ENCODE results near the gene KRTAP9-2.
"Not testable (repeated sequence)": the region's sequence is repeated elsewhere in the genome, so short reads cannot be mapped to it uniquely, and the experiment has no call there.

KRTAP9-2 gene

DNA sequence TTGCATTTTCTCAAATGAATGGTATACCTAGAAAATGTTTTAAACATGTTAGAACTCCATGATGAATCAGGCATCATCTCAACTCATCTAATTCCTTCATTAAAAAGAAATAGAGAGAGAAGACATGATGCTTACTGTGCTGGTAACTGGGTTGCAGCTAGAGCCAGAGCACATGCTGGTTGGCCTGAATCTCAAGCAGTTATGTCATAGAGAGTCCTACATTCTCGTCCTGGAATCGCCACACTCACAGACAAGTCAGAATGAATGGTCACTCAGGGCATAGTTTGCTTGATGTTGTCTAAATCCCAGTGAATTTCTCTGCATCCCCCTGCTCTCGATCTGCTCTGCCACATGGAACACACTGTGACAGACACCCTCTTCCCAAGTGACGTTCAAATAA, 10.7 kb downstream of the KRTAP9-2 start:
- not testable (repeated sequence) for DNase-seq

DNA sequence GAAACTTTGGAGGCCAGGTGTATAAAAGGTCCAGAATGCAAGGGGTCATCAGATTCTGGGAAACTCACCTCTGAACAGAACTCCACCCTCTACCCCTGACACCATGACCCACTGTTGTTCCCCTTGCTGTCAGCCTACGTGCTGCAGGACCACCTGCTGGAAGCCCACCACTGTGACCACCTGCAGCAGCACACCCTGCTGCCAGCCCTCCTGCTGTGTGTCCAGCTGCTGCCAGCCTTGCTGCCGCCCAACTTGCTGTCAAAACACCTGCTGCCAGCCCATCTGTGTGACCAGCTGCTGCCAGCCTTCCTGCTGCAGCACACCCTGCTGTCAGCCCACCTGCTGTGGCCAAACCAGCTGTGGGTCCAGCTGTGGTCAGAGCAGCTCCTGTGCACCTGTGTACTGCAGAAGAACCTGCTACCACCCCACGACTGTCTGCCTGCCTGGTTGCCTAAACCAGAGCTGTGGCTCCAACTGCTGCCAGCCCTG, 11.5 kb downstream of the KRTAP9-2 start, which contains the start of gene KRTAP9-8:
TSS of gene KRTAP9-8 (plus strand) at position 51 of the 489 bp plus-strand sequence. CDS start at position 104, 53 bp downstream.
- DNase-seq, result not testable (repeated sequence)

DNA sequence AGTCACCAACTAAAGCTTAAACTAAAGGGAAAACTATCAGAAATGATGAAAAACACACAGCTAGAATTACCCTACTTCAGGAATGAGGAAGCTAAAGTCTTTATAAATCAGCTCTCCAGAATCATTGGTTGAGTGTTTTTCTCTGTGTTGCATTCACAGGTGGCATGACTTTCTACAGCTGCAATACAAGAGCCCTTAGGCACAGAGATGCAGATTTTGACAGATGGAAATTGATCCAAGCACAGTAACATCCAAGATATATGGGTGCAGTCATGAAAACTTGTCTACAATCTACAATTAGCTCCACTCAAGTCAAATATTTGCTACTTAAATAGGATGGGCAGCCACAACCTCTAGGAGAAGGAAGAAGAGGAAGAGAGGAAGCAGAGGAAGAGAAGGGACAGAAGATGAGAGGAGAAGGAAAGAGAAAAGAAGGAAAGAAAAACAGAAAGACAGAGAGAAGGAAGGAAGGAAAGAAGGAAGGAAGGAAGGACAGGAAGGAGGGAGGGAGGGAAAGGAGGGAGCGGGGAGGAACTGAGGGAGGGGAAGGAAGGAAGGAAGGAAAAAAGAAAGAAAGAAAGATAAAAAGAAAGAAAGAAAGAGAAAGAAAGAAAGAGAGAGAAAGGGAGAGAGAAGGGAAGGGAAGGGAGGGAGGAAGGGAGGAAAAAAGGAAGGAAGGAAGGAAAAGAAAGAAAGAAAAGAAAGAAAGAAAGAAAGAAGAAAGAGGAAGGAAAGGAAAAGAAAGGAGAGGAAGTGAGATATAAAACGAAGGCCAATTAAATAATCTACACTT, 20.7 kb downstream of the KRTAP9-2 start:
- DNase-seq, result not testable (repeated sequence)

DNA sequence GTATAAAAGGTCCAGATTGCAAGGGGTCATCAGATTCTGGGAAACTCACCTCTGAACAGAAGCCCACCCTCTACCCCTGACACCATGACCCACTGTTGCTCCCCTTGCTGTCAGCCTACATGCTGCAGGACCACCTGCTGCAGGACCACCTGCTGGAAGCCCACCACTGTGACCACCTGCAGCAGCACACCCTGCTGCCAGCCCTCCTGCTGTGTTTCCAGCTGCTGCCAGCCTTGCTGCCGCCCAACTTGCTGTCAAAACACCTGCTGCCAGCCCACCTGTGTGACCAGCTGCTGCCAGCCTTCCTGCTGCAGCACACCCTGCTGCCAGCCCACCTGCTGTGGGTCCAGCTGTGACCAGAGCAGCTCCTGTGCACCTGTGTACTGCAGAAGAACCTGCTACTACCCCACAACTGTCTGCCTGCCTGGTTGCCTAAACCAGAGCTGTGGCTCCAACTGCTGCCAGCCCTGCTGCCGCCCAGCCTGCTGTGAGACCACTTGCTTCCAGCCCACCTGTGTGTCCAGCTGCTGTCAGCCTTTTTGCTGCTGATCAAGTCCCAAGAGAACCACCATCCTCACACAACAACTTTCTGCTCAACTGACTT, 23.3 kb downstream of the KRTAP9-2 start, which contains the start of gene KRTAP9-4:
TSS of gene KRTAP9-4 (plus strand) at position 51 of the 604 bp plus-strand sequence. CDS start at position 85, 34 bp downstream.
- not testable (repeated sequence) for DNase-seq

DNA sequence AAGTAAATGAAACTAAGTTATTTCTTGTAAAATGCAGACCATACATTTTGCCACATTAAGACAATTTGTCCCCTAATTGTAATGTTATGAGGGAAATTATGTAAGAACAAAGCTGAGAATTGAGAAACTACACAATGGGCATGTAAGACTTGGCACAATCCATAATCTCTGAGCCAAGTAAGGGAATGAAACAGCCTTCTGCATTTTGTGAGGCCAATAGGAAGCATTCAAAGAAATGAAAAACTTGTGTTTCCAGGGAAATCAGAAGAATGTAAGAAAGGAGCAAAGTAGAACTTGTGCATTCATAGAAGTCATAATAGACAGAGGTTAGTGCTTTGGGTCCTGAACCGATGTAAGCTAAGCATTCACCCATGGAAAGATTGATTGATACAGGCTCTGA, 24.8 kb downstream of the KRTAP9-2 start:
- DNase-seq, result no peak

DNA sequence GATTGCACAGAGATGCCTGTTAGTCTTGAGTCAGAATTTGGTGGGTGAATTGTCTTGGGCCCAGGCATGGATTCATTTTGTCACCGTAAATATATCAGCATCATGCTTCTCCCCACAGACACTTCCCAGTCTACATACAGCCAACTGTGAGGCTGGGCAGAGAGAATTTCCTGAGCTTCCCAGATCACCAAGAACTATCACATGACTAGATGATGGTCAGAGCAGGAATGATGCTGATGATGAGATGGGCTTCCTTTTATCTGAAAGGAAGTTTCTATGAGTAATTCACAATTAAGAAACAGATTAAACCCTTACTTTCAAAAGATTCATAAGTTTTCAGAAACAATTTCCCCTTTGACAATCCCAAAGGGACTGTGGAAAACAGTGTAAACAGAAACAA, 28.4 kb downstream of the KRTAP9-2 start:
- no peak for DNase-seq

DNA sequence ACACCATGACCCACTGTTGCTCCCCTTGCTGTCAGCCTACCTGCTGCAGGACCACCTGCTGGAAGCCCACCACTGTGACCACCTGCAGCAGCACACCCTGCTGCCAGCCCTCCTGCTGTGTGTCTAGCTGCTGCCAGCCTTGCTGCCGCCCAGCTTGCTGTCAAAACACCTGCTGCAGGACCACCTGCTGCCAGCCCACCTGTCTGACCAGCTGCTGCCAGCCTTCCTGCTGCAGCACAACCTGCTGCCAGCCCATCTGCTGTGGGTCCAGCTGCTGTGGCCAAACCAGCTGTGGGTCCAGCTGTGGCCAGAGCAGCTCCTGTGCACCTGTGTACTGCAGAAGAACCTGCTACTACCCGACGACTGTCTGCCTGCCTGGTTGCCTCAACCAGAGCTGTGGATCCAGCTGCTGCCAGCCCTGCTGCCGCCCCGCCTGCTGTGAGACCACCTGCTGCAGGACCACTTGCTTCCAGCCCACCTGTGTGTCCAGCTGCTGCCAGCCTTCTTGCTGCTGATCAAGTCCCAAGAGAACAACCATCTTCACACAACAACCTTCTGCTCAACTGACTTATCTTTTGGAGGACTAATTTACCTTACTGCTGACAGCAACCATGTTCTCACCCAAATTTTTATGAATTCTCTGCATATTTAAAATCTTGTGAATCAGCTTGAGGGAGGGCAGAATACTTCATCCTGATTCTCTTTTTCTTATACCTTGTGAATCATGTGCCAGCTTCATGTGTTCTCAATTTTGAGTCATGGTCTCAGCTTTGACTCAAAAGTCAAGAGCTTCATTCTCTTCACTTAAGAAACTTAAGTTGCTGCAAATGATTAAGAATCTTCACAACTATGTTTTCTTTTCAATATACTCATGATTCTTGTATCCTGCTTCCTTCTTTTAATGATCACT, 29.2 kb downstream of the KRTAP9-2 start, which contains the start of gene KRTAP9-9:
TSS of gene KRTAP9-9 (plus strand) at position 4 of the 910 bp plus-strand sequence.
- not testable (repeated sequence) for DNase-seq

DNA sequence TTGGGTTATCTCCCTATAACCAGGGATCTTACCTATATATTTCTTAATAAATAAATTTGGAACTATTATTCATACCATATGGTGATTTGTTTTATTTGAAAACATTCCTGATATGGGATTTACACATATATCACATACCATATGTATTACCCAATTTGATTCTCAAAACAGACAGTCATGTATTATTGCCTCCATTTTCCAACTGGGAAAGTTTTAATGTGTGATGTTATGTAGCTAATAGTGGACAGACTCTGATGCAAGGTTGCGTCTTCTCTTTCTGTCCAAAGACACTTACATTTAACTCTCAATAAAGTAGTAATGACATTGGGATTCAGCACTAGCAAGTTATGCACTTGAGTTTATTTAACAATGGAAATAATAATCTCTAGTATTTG, 29.8 kb downstream of the KRTAP9-2 start:
- DNase-seq, result no peak

DNA sequence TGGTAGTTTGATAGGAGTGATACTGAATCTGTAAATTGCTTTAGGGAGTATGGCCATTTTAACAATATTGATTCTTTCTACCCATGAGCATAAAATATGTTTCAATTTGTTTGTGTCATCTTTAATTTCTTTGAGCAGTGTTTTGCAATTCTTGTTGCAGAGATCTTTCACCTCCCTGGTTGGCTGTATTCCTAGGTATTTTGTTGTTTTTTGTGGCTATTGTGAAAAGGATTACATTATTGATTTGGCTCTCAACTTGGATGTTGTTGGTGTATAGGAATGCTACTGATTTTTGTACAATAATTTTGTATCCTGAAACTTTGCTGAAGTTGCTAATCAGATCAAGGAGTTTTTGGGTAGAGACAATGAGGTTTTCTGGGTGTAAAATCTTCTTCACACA, 32.0 kb downstream of the KRTAP9-2 start:
- no peak for DNase-seq

DNA sequence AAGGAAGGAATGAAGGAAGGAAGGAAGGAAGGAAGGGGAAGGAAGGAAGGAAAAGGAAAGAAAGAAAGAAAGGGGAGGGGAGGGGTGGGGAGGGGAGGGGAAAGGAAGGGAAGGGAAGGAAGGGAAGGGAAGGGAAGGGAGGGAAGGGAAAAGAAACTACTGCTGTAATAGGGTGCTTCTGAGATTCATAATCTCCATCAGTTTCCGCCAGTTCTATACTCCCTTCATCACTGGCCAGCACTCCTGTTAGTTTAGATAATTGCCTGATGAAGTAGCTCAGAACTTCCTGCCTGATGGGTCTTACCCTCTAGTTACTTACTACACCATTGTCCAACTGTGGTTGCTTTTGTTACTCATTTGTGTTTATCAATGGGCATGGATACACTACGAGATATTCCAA, 36.8 kb downstream of the KRTAP9-2 start:
- no peak for DNase-seq

DNA sequence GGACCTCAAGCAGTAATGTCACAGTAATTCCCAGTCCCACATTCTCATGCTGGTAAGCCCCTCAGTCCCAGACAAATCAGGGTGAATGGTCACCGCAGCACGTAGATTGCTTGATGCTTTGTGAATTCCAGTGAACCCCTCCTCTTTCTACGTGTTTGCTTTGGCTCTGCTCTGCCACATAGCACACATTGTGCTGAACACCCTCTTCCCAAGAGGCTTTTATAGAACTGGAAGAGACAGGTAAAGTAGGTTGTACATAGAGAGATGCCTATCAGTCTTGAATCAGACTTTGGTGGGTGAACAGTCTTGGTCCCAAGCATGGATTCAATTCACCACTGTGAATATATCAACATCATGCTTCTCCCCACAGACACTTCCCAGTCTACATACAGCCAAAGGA, 38.2 kb downstream of the KRTAP9-2 start:
- DNase-seq, result no peak

DNA sequence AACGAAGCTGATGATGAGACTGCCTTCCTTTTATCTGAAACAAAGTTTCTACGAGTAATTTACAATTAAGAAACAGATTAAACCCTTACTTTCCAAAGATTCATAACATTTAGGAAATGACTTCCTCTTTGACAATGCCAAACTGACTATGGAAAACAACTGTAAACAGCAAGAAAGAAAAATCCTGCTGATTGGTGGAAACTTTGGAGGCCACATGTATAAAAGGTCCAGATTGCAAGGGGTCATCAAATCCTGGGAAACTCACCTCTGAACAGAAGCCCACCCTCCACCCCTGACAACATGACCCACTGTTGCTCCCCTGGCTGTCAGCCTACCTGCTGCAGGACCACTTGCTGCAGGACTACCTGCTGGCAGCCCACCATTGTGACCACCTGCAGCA, 38.6 kb downstream of the KRTAP9-2 start, which contains the start of gene KRTAP9-6:
TSS of gene KRTAP9-6 (plus strand) at position 301 of the 400 bp plus-strand sequence. CDS start at position 301, 0 bp downstream.
- no peak for DNase-seq

DNA sequence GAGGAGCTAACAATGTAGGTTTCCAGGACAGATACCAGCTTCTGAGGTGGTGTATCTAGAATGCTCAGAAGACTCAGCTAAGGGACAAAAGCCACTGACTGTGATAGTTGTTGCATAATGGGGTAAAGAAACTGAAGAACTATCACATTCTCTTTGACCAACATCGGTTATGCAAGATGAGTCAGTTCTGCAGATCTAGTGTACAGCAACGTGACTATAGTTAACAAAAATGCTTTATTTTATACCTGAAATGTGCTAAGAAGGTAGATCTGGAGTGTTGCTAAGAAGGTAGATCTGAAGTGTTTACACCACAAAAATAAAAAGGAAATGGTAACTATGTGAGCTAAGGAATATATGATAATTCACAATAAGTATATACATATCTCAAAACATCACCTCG, 41.3 kb downstream of the KRTAP9-2 start:
- no peak for DNase-seq

DNA sequence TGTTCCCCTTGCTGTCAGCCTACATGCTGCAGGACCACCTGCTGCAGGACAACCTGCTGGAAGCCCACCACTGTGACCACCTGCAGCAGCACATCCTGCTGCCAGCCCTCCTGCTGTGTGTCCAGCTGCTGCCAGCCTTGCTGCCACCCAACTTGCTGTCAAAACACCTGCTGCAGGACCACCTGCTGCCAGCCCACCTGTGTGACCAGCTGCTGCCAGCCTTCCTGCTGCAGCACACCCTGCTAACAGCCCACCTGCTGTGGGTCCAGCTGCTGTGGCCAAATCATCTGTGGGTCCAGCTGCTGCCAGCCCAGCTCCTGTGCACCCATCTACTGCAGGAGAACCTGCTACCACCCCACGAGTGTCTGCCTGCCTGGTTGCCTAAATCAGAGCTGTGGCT, 44.9 kb downstream of the KRTAP9-2 start:
- DNase-seq, result not testable (repeated sequence)

DNA sequence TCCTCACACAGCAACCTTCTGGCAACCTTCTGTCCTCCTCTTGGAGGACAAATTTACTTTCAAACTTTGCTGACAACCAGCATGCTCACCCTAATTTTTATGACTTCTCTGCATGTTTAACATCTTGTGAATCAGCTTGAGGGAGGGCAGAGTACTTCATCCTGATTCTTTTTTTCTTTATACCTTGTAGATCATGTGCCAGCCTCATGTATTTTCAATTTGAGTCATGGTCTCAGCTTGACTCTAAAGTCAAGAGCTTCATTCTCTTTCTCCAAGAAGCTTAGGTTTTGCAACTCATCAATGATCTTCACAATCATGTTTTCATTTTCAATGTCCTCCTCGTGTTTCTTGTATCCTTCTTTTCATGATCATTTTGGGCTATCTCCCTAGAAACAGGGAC, 45.4 kb downstream of the KRTAP9-2 start:
- DNase-seq, result no peak

DNA sequence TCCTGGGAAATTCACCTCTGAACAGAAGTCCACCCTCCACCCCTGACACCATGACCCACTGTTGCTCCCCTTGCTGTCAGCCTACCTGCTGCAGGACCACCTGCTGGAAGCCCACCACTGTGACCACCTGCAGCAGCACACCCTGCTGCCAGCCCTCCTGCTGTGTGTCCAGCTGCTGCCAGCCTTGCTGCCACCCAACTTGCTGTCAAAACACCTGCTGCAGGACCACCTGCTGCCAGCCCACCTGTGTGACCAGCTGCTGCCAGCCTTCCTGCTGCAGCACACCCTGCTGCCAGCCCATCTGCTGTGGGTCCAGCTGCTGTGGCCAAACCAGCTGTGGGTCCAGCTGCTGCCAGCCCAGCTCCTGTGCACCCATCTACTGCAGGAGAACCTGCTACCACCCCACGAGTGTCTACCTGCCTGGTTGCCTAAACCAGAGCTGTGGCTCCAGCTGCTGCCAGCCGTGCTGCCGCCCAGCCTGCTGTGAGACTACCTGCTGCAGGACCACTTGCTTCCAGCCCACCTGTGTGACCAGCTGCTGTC, 49.3 kb downstream of the KRTAP9-2 start, which contains the start of gene KRTAP9-7:
TSS of gene KRTAP9-7 (plus strand) at position 51 of the 543 bp plus-strand sequence. CDS start at position 51, 0 bp downstream.
- DNase-seq, result not testable (repeated sequence)
